Stimulated activated CD8-positive, alpha-beta memory T cell treated with anti-CD3 and anti-CD28 coated beads, Interleukin-7, amount 100 ng/mL, for 48 hours (primary cell): ENCODE results near the gene AKR7A2.
"Not testable (repeated sequence)": the region's sequence is repeated elsewhere in the genome, so short reads cannot be mapped to it uniquely, and the experiment has no call there.

Experiments
- DNase-seq, 2 donors: peaks; one replicate each; pipeline ENCODE4 v3.0.0-alpha.2; 2020; ENCODE audit warnings: low read depth in 1 of 2; ENCODE audit errors: extremely low read depth in 1 of 2

The AKR7A2 gene

GRCh38 chr1:19268445-19268844 is 43.5 kb downstream of the AKR7A2 start:
- DNase-seq = no peak

- DNase-seq = no peak
Observed at GRCh38 chr1:19262744-19263143, 49.2 kb downstream of the AKR7A2 start.

GRCh38 chr1:19262047-19262446 is 49.9 kb downstream of the AKR7A2 start:
- no peak for DNase-seq

- no peak for DNase-seq
Observed at GRCh38 chr1:19260211-19261138, 51.5 kb downstream of the AKR7A2 start.

GRCh38 chr1:19258353-19258752 is 53.6 kb downstream of the AKR7A2 start:
- no peak for DNase-seq

- DNase-seq = peak in 1 of 2 donors; percentile 20
Observed at GRCh38 chr1:19257178-19257914, 54.6 kb downstream of the AKR7A2 start.

GRCh38 chr1:19256301-19256700 is 55.6 kb downstream of the AKR7A2 start:
- not testable (repeated sequence) for DNase-seq

GRCh38 chr1:19255288-19255687 is 56.7 kb downstream of the AKR7A2 start:
- DNase-seq = no peak

GRCh38 chr1:19254416-19254815 is 57.5 kb downstream of the AKR7A2 start:
- DNase-seq = no peak
